ENCODE data around the gene MAP2K4.

The MAP2K4 gene

DNA sequence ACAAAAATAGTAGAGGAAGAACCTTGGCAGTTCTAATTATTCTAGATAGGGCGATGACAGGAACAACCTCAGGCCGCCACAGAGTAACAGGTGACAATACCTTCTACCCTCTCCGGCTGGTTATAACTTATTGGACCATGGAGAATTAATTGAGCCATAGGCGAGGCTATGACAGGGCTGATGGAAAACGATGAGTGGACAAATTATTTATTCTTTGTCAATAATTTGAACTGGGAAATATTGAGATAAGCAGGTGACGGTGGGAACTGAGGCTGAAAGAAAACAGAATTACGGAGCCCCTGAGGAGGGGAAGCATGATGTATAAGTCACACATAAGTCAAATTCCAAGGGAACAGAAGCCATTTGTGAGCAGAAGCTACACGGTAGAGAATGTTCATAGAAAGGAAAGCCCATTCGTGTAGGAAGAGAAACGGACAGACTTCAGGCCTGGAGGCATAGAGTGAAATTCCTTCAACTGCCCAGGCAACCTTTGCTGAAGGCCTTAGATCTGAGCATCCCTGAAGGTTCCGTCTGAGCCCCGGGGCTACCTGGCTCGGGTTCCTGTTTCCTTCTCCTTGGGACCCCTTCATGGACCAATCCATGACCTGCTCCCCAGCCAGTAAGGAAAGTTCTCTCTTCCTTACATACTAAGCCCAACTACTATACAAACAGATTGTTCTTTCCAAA, 158.1 kb downstream of the MAP2K4 start:
- no peak for DNase-seq

GRCh38 chr17:12180644-12181261, 160.1 kb downstream of the MAP2K4 start:
- DNase-seq = peak; percentile 1 to 27

DNA sequence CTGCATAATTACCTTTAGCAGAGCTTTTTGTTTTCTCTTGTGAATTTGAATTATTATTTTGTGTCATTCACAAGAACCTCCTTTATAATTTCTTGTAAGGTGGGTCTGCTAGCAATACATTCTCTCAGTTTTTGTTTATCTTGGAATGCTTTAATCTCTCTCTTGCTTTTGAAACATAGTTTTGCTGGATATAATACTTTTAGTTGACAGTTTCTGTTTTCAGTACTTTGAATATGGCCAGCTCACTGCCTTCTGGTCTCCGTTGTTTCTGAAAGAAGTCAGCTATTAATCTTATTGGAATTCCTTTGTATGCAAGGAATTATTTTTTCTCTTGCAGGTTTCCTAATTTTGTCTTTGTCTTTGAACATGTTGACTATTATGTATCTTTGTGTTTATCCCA, 167.0 kb downstream of the MAP2K4 start:
- no peak for DNase-seq

GRCh38 chr17:12193144-12193735, 172.6 kb downstream of the MAP2K4 start:
- no peak for DNase-seq

Measured in inflammatory macrophage treated with lipopolysaccharide for 1 hour (primary cell).